Neural cell (in vitro differentiated cells): Measurements from ENCODE around the gene NRDC.

ENCODE experiments used
- CTCF ChIP-seq: fragments of 450-650 bp; IDR thresholded peaks from 2 replicates; pipeline ENCODE4 v1.5.1; 2014; ENCODE audit warnings: antibody characterized with exemption, mild to moderate bottlenecking, moderate library complexity; ENCODE audit not compliant: poor library complexity, severe bottlenecking
- EZH2 ChIP-seq: fragments of 200-600, 300-800 bp; shearing (Covaris generic), sonication (generic); IDR thresholded peaks from 2 replicates; pipeline ENCODE4 v1.6.1; 2014; ENCODE audit warnings: antibody characterized with exemption, low read length, borderline replicate concordance, mild to moderate bottlenecking; ENCODE audit not compliant: insufficient read depth, poor library complexity, severe bottlenecking

- TF ChIP-seq EZH2 (no peak), CTCF (no peak)
These were observed 23.9 kb upstream of the NRDC start for GRCh38 chr1:51902456-51902855.
